ENCODE data around the gene GRIK1. TPM values are rescaled to one million over a fixed set of nuclear protein-coding genes. Genes with fewer than 3 reads are reported as not detected.

The GRIK1 gene
- total and polyA plus RNA-seq, 2 experiments from 2014 or later: not detected

DNA sequence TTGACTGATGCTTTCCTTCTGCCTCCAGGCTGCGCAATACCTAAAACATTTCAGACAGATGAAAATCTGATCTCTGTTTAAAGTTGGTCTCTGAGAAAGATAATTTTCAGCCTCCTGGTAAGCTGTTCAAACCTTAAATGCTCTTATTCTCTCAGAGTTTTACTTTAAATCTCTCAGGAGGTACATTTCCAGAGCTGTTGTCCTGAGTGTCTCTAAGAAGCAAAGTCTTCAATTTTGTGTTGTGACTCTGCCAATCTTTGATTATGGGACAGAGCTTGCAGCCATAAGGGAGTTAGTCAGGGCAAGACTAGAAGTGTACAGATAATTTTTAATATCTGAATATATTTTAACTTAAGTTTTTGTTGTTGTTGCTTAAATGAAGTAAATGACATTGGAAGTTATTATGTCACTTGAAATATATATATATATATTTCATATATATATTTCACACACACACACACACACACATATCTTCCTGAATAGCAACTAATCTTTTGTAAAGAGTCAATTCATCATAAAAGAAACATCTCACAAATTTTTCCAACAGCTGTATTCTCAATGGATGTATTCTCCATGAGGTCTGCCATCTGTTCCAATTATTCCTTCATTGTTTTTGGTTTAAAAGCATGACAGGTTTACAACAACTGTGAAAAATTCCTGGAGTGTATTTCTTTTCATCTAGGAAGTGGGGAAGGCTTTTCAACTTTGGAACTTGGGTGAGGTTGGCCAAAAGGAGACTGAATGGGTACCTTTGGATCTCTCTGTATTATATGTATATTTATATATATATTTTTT, 381.7 kb downstream of the GRIK1 start:
- Histone ChIP-seq H3K9me2 (ENCODE audit: insufficient read depth) (no peaks in the 10 kb centered on the region), H3K4me3 (no peak overlapping the region), H3K4me2 (ENCODE audit: unreplicated experiment) (no peak overlapping the region), H3K9me3 (ENCODE audit: low read depth) (no peaks in the 10 kb centered on the region), H3F3A (ENCODE audit: insufficient read depth) (no peaks in the 10 kb centered on the region), H4K20me1 (ENCODE audit: insufficient read depth) (no peaks in the 10 kb centered on the region), H3K27me3 (replicated peaks; ENCODE audit: insufficient read depth) (no peaks in the 10 kb centered on the region), H3K36me3 (ENCODE audit: low read depth) (no peaks in the 10 kb centered on the region), H3K27ac (no peak overlapping the region), H3K9ac (no peak overlapping the region), H2AFZ (no peak overlapping the region), H3K4me1 (ENCODE audit: insufficient read depth) (no peaks in the 10 kb centered on the region), H3K79me2 (ENCODE audit: insufficient read depth) (no peaks in the 10 kb centered on the region)
- in situ Hi-C loops (cut with MboI): no loop called here
- TF ChIP-seq EZH2 (IDR thresholded peaks at IDR 0.05; ENCODE audit: insufficient read depth, poor library complexity, severe bottlenecking): no peak
- TF ChIP-seq EZH2phosphoT487 (IDR thresholded peaks at IDR 0.05; ENCODE audit: insufficient read depth, low read depth): no peak
- DNase-seq: no peak
- WGBS, 2 experiments (ENCODE audit: low coverage in 1 of 2, low lambda C conversion rate in 2 of 2, missing lambda C conversion rate in 2 of 2): 100% methylated on average over 1 of the region's 1 CpG

DNA sequence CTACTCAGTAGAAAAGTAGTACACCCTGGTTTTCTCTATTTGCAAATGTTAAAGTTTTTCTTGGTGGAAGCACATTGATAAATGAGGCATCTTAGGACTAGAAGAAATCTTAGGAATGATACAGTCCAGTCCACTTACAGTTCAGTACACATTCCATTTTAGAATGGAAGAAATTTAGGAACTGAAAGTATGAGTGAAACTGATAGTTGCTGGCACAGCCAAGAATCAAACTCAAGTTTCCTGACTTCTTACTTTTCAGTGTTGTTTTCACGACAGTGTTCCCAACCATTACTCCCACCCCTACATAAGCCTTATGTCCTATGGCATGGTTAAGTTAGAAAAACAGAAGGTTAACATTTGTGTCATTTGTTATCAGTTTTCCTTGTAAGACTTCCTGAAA, 382.6 kb downstream of the GRIK1 start:
- H3F3A ChIP-seq (ENCODE audit: insufficient read depth): no peaks in the 10 kb centered on the region
- TF ChIP-seq EZH2 (IDR thresholded peaks at IDR 0.05; ENCODE audit: insufficient read depth, poor library complexity, severe bottlenecking): no peak
- no peak for TF ChIP-seq EZH2phosphoT487 (IDR thresholded peaks at IDR 0.05; ENCODE audit: insufficient read depth, low read depth)
- H3K27me3 ChIP-seq (replicated peaks; ENCODE audit: insufficient read depth): no peaks in the 10 kb centered on the region
- H3K36me3 ChIP-seq (ENCODE audit: low read depth): no peaks in the 10 kb centered on the region
- H3K27ac ChIP-seq: no peak overlapping the region
- no peak overlapping the region; the same call in 1 of the 2 replicates for H2AFZ ChIP-seq
- no peaks in the 10 kb centered on the region for H3K4me1 ChIP-seq (ENCODE audit: insufficient read depth)
- DNase-seq: no peak
- in situ Hi-C loops (cut with MboI): no loop called here
- H3K79me2 ChIP-seq (ENCODE audit: insufficient read depth): no peaks in the 10 kb centered on the region
- WGBS, 2 experiments (ENCODE audit: low coverage in 1 of 2, low lambda C conversion rate in 2 of 2, missing lambda C conversion rate in 2 of 2): 55 to 59% methylated on average over 1 of the region's 1 CpG
- no peaks in the 10 kb centered on the region for H3K9me3 ChIP-seq (ENCODE audit: low read depth)
- H3K9ac ChIP-seq: no peak overlapping the region
- H3K9me2 ChIP-seq (ENCODE audit: insufficient read depth): no peaks in the 10 kb centered on the region
- H4K20me1 ChIP-seq (ENCODE audit: insufficient read depth): no peaks in the 10 kb centered on the region
- no peak overlapping the region for H3K4me2 ChIP-seq (ENCODE audit: unreplicated experiment)
- no peak overlapping the region for H3K4me3 ChIP-seq

DNA sequence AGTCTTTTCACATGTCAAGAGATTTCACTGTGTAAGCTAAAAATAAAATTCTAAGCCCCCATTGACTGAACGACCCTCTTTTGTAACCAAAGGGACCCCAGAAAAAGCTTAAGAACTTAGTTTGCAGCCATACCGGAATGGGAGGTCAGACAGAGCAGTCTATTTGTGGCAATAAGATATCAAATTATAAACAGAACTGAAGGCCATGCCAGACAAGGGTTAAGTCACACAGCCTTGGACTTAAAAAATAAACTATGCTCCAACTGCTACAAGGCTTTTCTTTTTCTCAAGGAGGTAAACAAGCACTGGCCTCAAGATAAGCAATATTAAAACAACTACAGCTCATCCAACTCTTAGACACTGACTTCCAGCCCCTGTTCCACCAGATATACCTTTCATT, 384.2 kb downstream of the GRIK1 start:
- no peaks in the 10 kb centered on the region for H3F3A ChIP-seq (ENCODE audit: insufficient read depth)
- H3K4me3 ChIP-seq: no peak overlapping the region
- no peaks in the 10 kb centered on the region for H3K79me2 ChIP-seq (ENCODE audit: insufficient read depth)
- no peak for TF ChIP-seq EZH2phosphoT487 (IDR thresholded peaks at IDR 0.05; ENCODE audit: insufficient read depth, low read depth)
- in situ Hi-C loops (cut with MboI): no loop called here
- H3K4me1 ChIP-seq (ENCODE audit: insufficient read depth): no peaks in the 10 kb centered on the region
- WGBS, 2 experiments (ENCODE audit: low coverage in 1 of 2, low lambda C conversion rate in 2 of 2, missing lambda C conversion rate in 2 of 2): 81 to 92% methylated on average over 2 of the region's 2 CpGs
- H2AFZ ChIP-seq: no peak overlapping the region
- H4K20me1 ChIP-seq (ENCODE audit: insufficient read depth): no peaks in the 10 kb centered on the region
- no peaks in the 10 kb centered on the region for H3K36me3 ChIP-seq (ENCODE audit: low read depth)
- no peak overlapping the region for H3K4me2 ChIP-seq (ENCODE audit: unreplicated experiment)
- H3K9me3 ChIP-seq (ENCODE audit: low read depth): no peaks in the 10 kb centered on the region
- H3K9me2 ChIP-seq (ENCODE audit: insufficient read depth): no peaks in the 10 kb centered on the region
- no peaks in the 10 kb centered on the region for H3K27me3 ChIP-seq (replicated peaks; ENCODE audit: insufficient read depth)
- DNase-seq: no peak
- H3K27ac ChIP-seq: no peak overlapping the region
- no peak overlapping the region for H3K9ac ChIP-seq

DNA sequence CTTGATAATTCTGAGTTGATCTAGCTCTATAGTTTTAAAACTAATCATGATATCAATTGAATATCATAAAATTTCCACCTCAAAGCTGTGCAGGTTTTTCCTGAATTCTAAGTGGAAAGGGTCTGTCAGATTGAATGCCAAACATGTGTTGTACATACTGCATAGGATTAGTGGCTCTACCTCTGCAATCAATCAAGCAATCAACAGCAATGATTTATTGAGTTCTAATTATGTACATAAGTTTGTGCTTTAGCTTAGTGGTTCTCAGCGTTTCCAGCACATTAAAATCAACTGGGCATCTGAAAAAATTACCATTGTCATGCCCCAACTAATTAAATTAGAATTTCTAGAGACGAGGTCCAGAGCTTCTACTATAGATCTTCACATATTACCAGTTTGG, 389.6 kb downstream of the GRIK1 start:
- H3K9ac ChIP-seq: no peak overlapping the region
- H3F3A ChIP-seq (ENCODE audit: insufficient read depth): no peaks in the 10 kb centered on the region
- H3K79me2 ChIP-seq (ENCODE audit: insufficient read depth): no peaks in the 10 kb centered on the region
- no peak overlapping the region for H3K4me2 ChIP-seq (ENCODE audit: unreplicated experiment)
- H3K4me1 ChIP-seq (ENCODE audit: insufficient read depth): no peaks in the 10 kb centered on the region
- H3K9me3 ChIP-seq (ENCODE audit: low read depth): no peaks in the 10 kb centered on the region
- no peak for TF ChIP-seq EZH2 (IDR thresholded peaks at IDR 0.05; ENCODE audit: insufficient read depth, poor library complexity, severe bottlenecking)
- no peak for TF ChIP-seq EZH2phosphoT487 (IDR thresholded peaks at IDR 0.05; ENCODE audit: insufficient read depth, low read depth)
- 14 to 26% methylated on average over 2 of the region's 2 CpGs for WGBS, 2 experiments (ENCODE audit: low coverage in 1 of 2, low lambda C conversion rate in 2 of 2, missing lambda C conversion rate in 2 of 2)
- no peak overlapping the region for H2AFZ ChIP-seq
- H3K27ac ChIP-seq: no peak overlapping the region
- no peak for DNase-seq
- no peaks in the 10 kb centered on the region for H3K9me2 ChIP-seq (ENCODE audit: insufficient read depth)
- no peaks in the 10 kb centered on the region for H3K36me3 ChIP-seq (ENCODE audit: low read depth)
- no peaks in the 10 kb centered on the region for H4K20me1 ChIP-seq (ENCODE audit: insufficient read depth)
- H3K27me3 ChIP-seq (replicated peaks; ENCODE audit: insufficient read depth): no peaks in the 10 kb centered on the region
- H3K4me3 ChIP-seq: no peak overlapping the region
- in situ Hi-C loops (cut with MboI): no loop called here
